Small intestine (tissue), 7 donors: Measurements from ENCODE around the gene SH2B2. TPM values are rescaled to one million over a fixed set of nuclear protein-coding genes. Genes with fewer than 3 reads are reported as not detected.
"Not testable (repeated sequence)": the region's sequence is repeated elsewhere in the genome, so short reads cannot be mapped to it uniquely, and the experiment has no call there.

Source experiments
- DNase-seq, 2 donors: peaks; one replicate each; pipeline versions ENCODE4 v3.0.0 to v3.0.0-alpha.2; 2013
- FAIRE-seq: peaks from 2 replicates; lab custom pipeline; 2012; peaks lifted over from hg19 to GRCh38; lab: Jason Lieb, UNC
- H3K27ac ChIP-seq, 3 donors: one replicate each; pipeline ENCODE4 v1.5.1; 2013; ENCODE audit warnings: low read length in 2 of 3, mild to moderate bottlenecking in 2 of 3, control low read depth in 1 of 3, inconsistent platforms in 1 of 3, low read depth in 1 of 3, moderate library complexity in 1 of 3
- H3K27me3 ChIP-seq, 3 donors: one replicate each; pipeline ENCODE4 v1.6.1; 2013; ENCODE audit warnings: low read length in 3 of 3, inconsistent platforms in 1 of 3; ENCODE audit not compliant: control insufficient read depth in 3 of 3, insufficient read depth in 3 of 3
- H3K36me3 ChIP-seq, 3 donors: one replicate each; pipeline ENCODE4 v1.6.1; 2013; ENCODE audit warnings: low read length in 3 of 3, inconsistent platforms in 1 of 3, low read depth in 1 of 3, mild to moderate bottlenecking in 1 of 3, moderate library complexity in 1 of 3; ENCODE audit not compliant: control insufficient read depth in 3 of 3, insufficient read depth in 2 of 3
- H3K4me1 ChIP-seq, 3 donors: one replicate each; pipeline ENCODE4 v1.6.1; 2013; ENCODE audit warnings: low read length in 2 of 3, inconsistent platforms in 1 of 3, low read depth in 1 of 3, mild to moderate bottlenecking in 1 of 3, moderate library complexity in 1 of 3; ENCODE audit not compliant: control insufficient read depth in 3 of 3, insufficient read depth in 2 of 3
- H3K4me3 ChIP-seq, 3 donors: one replicate each; pipeline ENCODE4 v1.5.1; 2013; ENCODE audit warnings: low read length in 3 of 3, control low read depth in 1 of 3, inconsistent platforms in 1 of 3, low read depth in 1 of 3, mild to moderate bottlenecking in 1 of 3, moderate library complexity in 1 of 3
- H3K9me3 ChIP-seq, 2 donors: one replicate each; pipeline ENCODE4 v1.6.1; 2013; ENCODE audit warnings: low read depth in 1 of 2, low read length in 1 of 2; ENCODE audit not compliant: control insufficient read depth in 2 of 2, insufficient read depth in 1 of 2
- WGBS, 3 donors: extraction: QIAGEN DNeasy Blood & Tissue Kit; methylation state at CpG; one replicate each; pipeline ENCODE4 v1.1.7; 2013; 5-methylcytosine and 5-hydroxymethylcytosine counted together
- polyA plus RNA-seq, 4 donors: library from polyadenylated mRNA; stranded (reverse) in 3 of 4; unstranded in 1 of 4; fragments of 200-250 nt in 3 of 4; fragments of 120-200 nt in 1 of 4; gene quantifications; one replicate each; pipeline versions ENCODE4 v1.2.1 to v1.2.3, GENCODE V29; 2013
- donor health status: healthy with polysubstance abuse.
- donor health status: control.
- donor health status: control.
- donor health status: Bipolar disorder and iron deficiency.
- donor health status: healthy.

Gene SH2B2
- polyA plus RNA-seq, 4 donors: 0.67 to 2.5 (median 1.6) TPM

GRCh38 chr7:102323914-102324195, 37.2 kb downstream of the SH2B2 start:
- DNase-seq: no peak
- no peaks in the 10 kb centered on the region for H3K9me3 ChIP-seq
- peaks cover 0 to 10% (median 3%) of the 10 kb centered on the region in 3 donors for H3K27me3 ChIP-seq
- no peaks in the 10 kb centered on the region for H3K4me1 ChIP-seq
- no peak for FAIRE-seq
- peaks cover 0 to 5% (median 0%) of the 10 kb centered on the region in 3 donors for H3K36me3 ChIP-seq
- no peak overlapping the region for H3K4me3 ChIP-seq
- H3K27ac ChIP-seq: no peak overlapping the region
- 76 to 91% (median 86%) methylated on average over 5 of the region's 5 CpGs for WGBS, 3 donors

- not testable (repeated sequence) for H3K4me3 ChIP-seq, H3K36me3 ChIP-seq, H3K4me1 ChIP-seq, H3K9me3 ChIP-seq, H3K27ac ChIP-seq, FAIRE-seq, DNase-seq
- 82 to 89% (median 88%) methylated on average over 11 of the region's 11 CpGs for WGBS, 3 donors
- H3K27me3 ChIP-seq: peaks cover 0 to 10% (median 3%) of the 10 kb centered on the region in 3 donors
Observed at GRCh38 chr7:102325106-102325505, 38.4 kb downstream of the SH2B2 start.

DNA sequence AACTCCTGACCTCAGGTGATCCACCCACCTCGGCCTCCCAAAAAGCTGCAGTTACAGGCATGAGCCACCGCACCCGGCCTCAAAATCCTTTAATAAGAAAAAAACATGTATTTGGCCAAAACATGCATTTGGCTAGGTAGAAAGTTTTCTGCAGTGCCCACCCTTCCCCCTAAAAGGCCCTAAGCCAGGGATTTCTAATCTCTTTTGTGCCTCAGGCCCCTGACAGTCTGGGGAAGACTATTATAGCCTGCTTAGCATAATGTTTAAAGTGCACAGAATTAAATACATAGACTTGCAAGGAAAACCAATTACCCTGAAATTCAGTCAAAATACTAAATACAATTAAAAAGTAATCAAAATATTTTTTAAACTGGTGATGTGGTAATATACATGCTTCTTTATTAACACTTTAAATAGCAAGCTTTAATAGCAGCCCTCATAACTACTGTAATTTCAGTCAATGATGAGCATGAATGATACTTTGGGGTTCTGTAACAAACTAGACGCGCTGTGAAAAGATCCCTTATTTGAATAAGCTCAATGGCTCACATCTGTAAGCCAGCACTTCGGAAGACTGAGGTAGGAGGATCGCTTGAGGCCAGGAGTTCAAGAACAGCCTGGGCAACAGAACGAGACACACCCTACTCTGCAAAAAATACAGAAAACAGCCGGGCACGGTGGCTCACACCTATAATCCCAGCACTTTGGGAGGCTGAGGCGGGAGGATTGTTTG, 39.7 kb downstream of the SH2B2 start:
- Histone ChIP-seq H3K27ac (no peak overlapping the region), H3K4me1 (no peaks in the 10 kb centered on the region), H3K9me3 (no peaks in the 10 kb centered on the region), H3K36me3 (no peaks in the 10 kb centered on the region), H3K4me3 (no peak overlapping the region), H3K27me3 (peaks cover 0 to 10% (median 0%) of the 10 kb centered on the region in 3 donors)
- DNase-seq (no peak), FAIRE-seq (no peak)
- WGBS, 3 donors: 70 to 88% (median 82%) methylated on average over 11 of the region's 11 CpGs

DNA sequence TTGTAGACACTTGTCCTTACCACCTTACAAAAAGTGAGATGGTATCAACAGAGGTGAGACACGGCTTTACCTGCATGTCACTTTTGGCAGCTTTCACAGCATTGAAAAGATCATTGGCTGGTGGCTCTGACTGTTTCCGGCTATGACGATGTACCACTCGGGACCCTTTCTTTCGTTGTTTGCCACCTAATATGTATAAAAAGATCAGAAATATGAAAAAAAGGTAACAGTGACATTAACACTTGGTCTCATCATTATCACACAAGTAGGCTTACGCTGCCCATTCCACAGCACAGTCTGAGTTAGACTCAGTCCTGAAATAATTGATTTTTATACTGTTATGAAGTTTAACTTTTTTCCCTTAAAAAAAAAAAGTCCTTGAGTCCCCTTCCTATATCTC, 40.5 kb downstream of the SH2B2 start:
- H3K36me3 ChIP-seq, FAIRE-seq, H3K27me3 ChIP-seq, H3K4me3 ChIP-seq, H3K9me3 ChIP-seq, H3K27ac ChIP-seq, DNase-seq, H3K4me1 ChIP-seq: not testable (repeated sequence)
- 85 to 89% (median 85%) methylated on average over 6 of the region's 6 CpGs for WGBS, 3 donors

- not testable (repeated sequence) for H3K36me3 ChIP-seq, H3K27ac ChIP-seq, H3K4me3 ChIP-seq, DNase-seq, H3K9me3 ChIP-seq, H3K27me3 ChIP-seq, H3K4me1 ChIP-seq, FAIRE-seq
- WGBS, 3 donors: 51 to 69% (median 66%) methylated on average over 4 of the region's 5 CpGs
Observed at GRCh38 chr7:102328863-102329262, 42.2 kb downstream of the SH2B2 start.

- not testable (repeated sequence) for H3K9me3 ChIP-seq, DNase-seq, H3K4me3 ChIP-seq, FAIRE-seq, H3K36me3 ChIP-seq, H3K27ac ChIP-seq, H3K4me1 ChIP-seq, H3K27me3 ChIP-seq
- WGBS, 3 donors: 68 to 78% (median 75%) methylated on average over 8 of the region's 9 CpGs
Observed at GRCh38 chr7:102329366-102329765, 42.7 kb downstream of the SH2B2 start.

DNA sequence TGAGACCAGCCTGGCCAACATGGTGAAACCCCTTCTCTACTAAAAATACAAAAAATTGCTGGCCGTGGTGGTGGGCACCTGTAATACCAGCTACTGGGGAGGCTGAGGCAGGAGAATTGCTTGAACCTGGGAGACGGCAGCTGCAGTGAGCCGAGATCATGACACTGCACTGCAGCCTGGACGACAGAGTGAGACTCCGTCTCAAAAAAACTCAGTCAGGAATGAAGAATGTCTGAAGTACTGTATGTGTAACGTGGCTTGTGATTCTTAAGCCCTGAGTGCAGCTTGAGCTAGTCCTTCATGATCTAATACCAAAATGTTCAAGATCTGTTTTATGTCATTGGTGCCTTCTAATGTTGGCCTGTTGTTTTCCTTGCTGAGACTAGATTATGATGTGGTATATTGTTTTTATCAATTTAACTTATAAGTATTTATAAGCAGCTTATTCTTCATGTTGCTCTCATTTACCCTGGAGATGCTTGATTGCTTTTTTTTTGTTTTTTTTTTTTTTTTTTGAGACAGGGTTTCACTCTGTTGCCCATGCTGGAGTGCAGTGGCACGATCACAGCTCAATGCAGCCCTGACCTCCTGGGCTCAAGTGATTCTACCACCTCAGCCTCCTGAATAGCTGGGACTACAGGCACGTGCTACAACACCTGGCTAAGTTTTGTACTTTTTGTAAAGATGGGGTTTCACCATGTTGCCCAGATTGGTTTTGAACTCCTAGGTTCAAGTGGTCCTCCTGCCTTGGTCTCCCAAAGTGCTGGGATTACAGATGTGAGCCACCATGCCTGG, 44.2 kb downstream of the SH2B2 start:
- 78 to 90% (median 88%) methylated on average over 8 of the region's 8 CpGs for WGBS, 3 donors
- H3K9me3 ChIP-seq, H3K4me3 ChIP-seq, FAIRE-seq, H3K27me3 ChIP-seq, H3K36me3 ChIP-seq, DNase-seq, H3K27ac ChIP-seq, H3K4me1 ChIP-seq: not testable (repeated sequence)

- not testable (repeated sequence) for H3K36me3 ChIP-seq, H3K9me3 ChIP-seq, FAIRE-seq, H3K27ac ChIP-seq, DNase-seq, H3K4me1 ChIP-seq, H3K27me3 ChIP-seq, H3K4me3 ChIP-seq
- WGBS, 3 donors: 78 to 85% (median 84%) methylated on average over 7 of the region's 7 CpGs
Observed at GRCh38 chr7:102335574-102335973, 48.9 kb downstream of the SH2B2 start.
